ENCODE measurements around the gene KDM3B.

- TF ChIP-seq ESRRG (CRISPR knock-in tag; IDR thresholded peaks at IDR 0.05) (no peak), OSR1 (CRISPR knock-in tag; IDR thresholded peaks at IDR 0.05) (no peak), PPARA (CRISPR knock-in tag; IDR thresholded peaks at IDR 0.05; ENCODE audit: borderline replicate concordance) (no peak), ZFP30 (CRISPR knock-in tag; IDR thresholded peaks at IDR 0.05) (no peak), RARB (CRISPR knock-in tag; IDR thresholded peaks at IDR 0.05) (no peak), TOX (CRISPR knock-in tag; IDR thresholded peaks at IDR 0.05; ENCODE audit: borderline replicate concordance) (no peak)
Observed at GRCh38 chr5:138402640-138403039, 50.2 kb downstream of the KDM3B start.

All from SK-N-SH treated with all-trans-retinoic acid at 6 μM for 48 hours (cell line).